A549 treated with RU486 at 1 μM for 4 hours (cell line): ENCODE data around the gene IRX1. TPM values are rescaled to one million over a fixed set of nuclear protein-coding genes. Genes with fewer than 3 reads are reported as not detected.

Experiments used
- total RNA-seq: library from RNA; stranded (reverse); fragments of 200-300 nt; extraction: Qiagen RNA extraction; gene quantifications from 5 replicates; pipeline ENCODE4 v1.2.3, GENCODE V29; 2022; ENCODE audit warnings: low read depth

IRX1 gene
- total RNA-seq: not detected in 5 replicates

DNA sequence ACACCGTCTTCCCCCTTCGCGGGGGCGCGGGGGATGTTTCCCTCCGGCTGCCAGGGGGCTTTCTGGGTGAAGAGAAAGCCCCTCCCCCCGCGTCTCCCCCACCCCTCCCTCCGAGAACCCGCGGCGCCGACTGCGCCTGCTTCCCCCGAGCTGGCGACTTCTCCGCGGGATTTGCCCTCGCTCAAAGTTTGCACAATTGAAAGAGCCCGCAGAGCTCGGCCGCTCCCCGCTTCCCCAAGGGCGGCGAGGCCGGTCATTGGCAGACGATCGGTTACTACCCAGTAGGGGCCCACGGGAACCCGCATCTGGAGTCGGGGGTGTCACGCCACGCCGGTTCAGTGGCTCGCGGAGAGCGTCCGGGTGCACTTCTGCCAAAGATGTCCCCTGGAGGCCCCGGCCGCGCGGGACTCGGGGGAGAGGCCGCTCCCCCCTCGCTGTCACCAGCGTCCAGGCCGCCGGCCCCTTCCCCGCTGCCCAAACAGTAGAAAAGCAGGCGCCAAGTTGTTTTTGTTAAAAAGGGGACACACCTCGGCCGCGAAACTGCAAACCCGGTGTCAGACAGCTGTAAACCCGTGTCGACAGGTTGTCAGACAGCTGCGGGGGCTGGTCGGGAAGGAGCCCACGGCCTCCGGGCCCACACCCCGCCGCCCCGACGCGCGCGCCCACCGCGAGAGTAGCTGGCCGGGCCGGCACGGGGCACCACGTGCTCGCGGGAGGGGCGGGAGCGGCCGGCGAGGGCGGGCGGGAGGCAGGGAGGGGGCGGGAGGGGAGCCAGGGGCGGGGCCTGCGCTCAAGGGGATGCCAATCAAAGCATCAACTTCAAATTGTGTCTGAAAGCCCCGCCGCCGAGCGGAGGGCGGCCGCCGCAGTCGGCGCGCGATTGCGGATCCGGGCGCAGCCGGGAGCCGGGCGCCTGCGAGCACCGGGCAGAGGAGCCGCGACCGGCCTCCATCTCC is at the start of gene IRX1:
TSS of gene IRX1 (plus strand) at position 827 of the 956 bp plus-strand sequence. CDS start 274 bp downstream, outside the sequence.

